ENCODE results near the gene GNAT1.
A peak's percentile ranks its signal among the peaks of the same experiment; 100 is the strongest.
"Not testable (repeated sequence)": the region's sequence is repeated elsewhere in the genome, so short reads cannot be mapped to it uniquely, and the experiment has no call there.

GNAT1 gene

DNA sequence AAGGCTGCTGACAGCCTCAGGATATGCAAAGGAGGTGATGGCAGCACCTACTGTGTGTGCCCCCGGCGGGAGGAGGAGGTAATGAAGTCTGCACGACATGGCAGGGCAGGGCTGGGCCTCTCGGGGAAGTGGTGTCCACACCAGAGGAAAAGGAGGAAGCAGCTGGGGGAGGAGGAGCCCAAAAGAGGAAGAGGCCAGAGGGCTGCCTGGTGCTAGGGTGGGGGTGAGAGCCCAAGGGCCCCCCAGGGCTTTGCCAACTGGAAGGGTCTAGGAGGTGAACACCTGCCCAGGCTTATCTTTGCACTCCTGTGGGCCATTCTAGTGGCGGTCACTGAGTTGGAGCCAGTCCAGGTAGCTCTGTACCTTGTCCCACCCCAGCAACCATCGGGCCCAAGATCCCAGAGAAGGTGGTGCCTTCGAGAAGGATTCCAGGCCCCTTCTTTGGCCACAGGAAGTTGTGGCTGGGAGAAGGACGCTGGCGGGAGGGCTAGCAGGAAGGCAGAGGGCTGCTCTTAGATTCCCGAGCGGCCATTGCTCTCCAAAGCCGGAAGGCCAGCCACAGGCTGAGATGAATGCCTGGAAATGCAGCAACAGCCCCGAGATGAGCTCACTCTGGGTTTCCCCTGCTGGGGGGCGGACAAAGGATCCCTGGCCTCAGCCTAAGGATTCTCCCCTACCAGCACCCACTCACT lies 51.6 kb downstream of the GNAT1 start:
- no peak for DNase-seq (ENCODE audit: low spot score)

DNA sequence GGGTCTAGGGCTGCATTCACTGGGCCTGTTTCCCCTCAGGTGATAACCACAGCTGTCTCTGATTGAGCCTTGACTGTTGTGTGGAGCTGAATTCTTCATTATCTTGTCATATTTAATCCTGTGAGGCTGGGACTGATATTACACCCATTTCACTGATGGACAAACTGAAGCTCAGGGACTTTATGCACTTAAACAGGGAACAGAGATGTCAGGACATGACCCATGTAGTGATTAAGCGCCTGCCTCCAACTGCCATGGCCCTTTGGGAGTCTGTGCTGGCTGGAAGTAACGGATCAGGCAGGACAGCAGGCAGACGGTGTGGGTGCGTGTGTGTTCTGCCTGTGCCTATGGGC lies 52.1 kb downstream of the GNAT1 start:
- DNase-seq (ENCODE audit: low spot score), result no peak

DNA sequence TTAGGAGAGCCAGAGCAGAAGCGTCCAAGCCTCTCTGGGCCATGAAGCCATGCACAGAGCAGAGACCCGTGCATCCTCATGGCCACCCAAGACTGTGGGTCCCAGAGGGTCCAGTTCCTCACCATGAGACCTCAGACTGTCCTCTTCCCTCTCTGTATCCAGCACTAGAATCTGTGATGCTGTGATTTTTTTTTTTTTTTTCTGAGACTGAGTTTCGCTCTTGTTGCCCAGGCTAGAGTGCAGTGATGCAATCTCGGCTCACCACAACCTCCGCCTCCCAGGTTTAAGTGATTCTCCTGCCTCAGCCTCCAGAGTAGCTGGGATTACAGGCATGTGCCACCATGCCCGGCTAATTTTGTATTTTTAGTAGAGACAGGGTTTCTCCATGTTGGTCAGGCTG lies 53.4 kb downstream of the GNAT1 start:
- DNase-seq (ENCODE audit: low spot score), result not testable (repeated sequence)

DNA sequence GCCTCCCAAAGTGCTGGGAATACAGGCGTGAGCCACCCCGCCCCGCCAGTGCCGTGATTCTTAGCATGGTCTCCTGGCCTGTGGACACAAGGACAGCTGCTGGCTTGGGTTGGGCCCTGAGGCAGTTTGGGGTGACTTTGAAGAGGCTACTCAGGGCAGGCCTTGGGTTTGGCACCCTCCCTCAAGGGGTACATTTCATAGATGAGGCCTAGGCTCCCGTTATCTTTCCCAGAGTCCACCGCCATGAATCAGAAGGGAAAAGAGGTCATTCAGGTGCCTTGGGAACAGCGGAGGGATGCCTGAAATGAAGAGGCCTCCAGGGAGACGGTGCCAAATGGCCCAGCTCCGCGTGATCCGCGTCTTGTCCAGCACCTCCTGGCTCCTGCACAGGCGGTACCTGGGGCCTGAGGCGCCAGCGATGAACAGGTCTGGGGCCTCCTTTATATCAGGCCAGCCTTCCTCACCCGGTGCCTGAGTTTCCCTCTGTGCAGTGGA lies 53.9 kb downstream of the GNAT1 start:
- no peak for DNase-seq (ENCODE audit: low spot score)

DNA sequence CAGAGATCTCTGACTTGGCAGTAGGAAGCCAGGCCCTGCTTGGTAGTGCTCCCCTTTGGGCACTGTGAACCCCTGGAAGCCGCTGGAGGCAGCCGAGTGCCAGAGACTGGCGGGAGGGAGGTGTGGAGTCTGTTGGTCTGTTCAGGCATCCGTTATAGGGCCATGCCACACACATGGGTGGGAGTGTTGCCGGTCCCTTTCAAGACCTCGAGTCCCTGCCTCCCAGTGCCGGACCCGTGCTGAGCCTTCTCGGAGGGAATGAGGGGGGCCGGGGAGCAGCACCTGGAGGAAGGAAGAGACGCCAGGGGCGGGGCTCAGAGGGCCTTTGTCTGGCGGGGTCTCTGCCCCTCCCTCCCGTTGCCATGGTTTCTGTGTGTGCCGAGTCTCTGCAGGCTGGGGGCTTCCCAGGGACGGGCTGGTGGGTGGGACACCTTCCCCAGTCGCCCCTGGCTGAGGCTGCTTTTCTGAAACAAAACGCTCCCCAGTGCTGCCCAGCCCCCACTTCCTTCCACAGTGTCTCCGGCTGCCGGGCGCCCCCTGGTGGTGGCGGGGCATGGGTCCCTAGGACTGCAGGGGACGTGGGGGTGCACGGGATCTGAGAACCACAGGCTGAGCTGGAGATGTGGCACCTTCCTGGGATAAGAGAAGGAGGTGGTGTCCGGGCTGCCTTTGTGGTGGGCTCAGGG lies 54.6 kb downstream of the GNAT1 start:
- DNase-seq (ENCODE audit: low spot score), result peak; percentile 81

DNA sequence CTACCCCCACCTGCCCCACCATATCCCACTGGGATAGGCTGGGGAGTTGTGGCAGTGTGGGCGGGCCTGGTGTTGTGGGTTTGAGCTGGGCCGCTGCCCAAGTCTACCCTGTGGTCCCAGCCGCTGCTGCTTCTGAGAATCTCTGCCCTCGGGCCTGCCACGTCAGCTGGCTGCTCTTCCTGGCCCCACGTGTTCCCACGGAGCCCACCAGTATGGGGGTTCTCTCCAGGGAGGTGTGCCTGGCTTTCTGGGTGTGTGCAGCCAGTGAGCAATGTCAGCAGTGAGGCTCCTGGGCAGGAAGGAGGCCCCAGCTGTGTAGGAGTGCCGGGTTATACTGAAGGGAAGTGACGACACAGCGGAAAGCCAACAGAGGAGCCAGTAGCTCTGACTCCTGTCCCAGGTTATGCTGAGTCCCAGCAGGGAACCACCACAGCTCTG lies 55.1 kb downstream of the GNAT1 start:
- DNase-seq (ENCODE audit: low spot score), result peak; percentile 58

Data from LoVo (cell line).